ENCODE measurements around the gene RNF208. TPM values are rescaled to one million over a fixed set of nuclear protein-coding genes. Genes with fewer than 3 reads are reported as not detected.

The RNF208 gene
- total and polyA plus RNA-seq, 3 donors from 2014 or later, result 3.0 to 7.7 (median 4.1) TPM

- no peak for DNase-seq
- H3K27ac ChIP-seq, result no peak overlapping the region
- no peak for TF ChIP-seq CTCF (IDR thresholded peaks at IDR 0.05)
- TF ChIP-seq POLR2A (IDR thresholded peaks at IDR 0.05), result no peak
- no peaks in the 10 kb centered on the region for H3K36me3 ChIP-seq (ENCODE audit: low read depth, missing control alignments)
- peaks cover 36% of the 10 kb centered on the region for H3K4me1 ChIP-seq
- H3K27me3 ChIP-seq, result no peaks in the 10 kb centered on the region
- H3K9me3 ChIP-seq, result no peaks in the 10 kb centered on the region
- 67 to 72% methylated on average over 16 to 34 of the region's 35 CpGs for WGBS, 2 donors
- no peak overlapping the region for H3K4me3 ChIP-seq
- intact Hi-C loops (cut with DNase I; ENCODE audit: low total_unique reads), result no loop called here
Observed at GRCh38 chr9:137235424-137236237, 13.6 kb upstream of the RNF208 start.

GRCh38 chr9:137234758-137235423 lies 12.9 kb upstream of the RNF208 start:
- TF ChIP-seq POLR2A (IDR thresholded peaks at IDR 0.05) (no peak), CTCF (IDR thresholded peaks at IDR 0.05) (no peak)
- 80 to 85% methylated on average over 17 of the region's 18 CpGs for WGBS, 2 donors
- H3K4me3 ChIP-seq, result no peak overlapping the region
- no peak overlapping the region for H3K27ac ChIP-seq
- H3K27me3 ChIP-seq, result no peaks in the 10 kb centered on the region
- H3K36me3 ChIP-seq (ENCODE audit: low read depth, missing control alignments), result no peaks in the 10 kb centered on the region
- peaks cover 36% of the 10 kb centered on the region for H3K4me1 ChIP-seq
- DNase-seq, result no peak
- intact Hi-C loops (cut with DNase I; ENCODE audit: low total_unique reads), result no loop called here
- H3K9me3 ChIP-seq, result no peaks in the 10 kb centered on the region

- Histone ChIP-seq H3K36me3 (ENCODE audit: low read depth, missing control alignments) (no peaks in the 10 kb centered on the region), H3K4me3 (no peak overlapping the region), H3K27me3 (no peaks in the 10 kb centered on the region), H3K9me3 (no peaks in the 10 kb centered on the region), H3K27ac (no peak overlapping the region), H3K4me1 (peaks cover 31% of the 10 kb centered on the region)
- DNase-seq, result no peak
- TF ChIP-seq CTCF (IDR thresholded peaks at IDR 0.05) (no peak), POLR2A (IDR thresholded peaks at IDR 0.05) (no peak)
- intact Hi-C loops (cut with DNase I; ENCODE audit: low total_unique reads), result no loop called here
- 64% methylated on average over 14 to 34 of the region's 40 CpGs for WGBS, 2 donors
Observed at GRCh38 chr9:137234055-137234697, 12.1 kb upstream of the RNF208 start.

GRCh38 chr9:137233143-137233980 lies 11.3 kb upstream of the RNF208 start:
- intact Hi-C loops (cut with DNase I; ENCODE audit: low total_unique reads), result no loop called here
- Histone ChIP-seq H3K4me1 (peaks cover 29% of the 10 kb centered on the region), H3K27me3 (no peaks in the 10 kb centered on the region), H3K27ac (no peak overlapping the region), H3K36me3 (ENCODE audit: low read depth, missing control alignments) (no peaks in the 10 kb centered on the region), H3K9me3 (no peaks in the 10 kb centered on the region), H3K4me3 (no peak overlapping the region)
- DNase-seq, result no peak
- no peak for TF ChIP-seq CTCF (IDR thresholded peaks at IDR 0.05)
- TF ChIP-seq POLR2A (IDR thresholded peaks at IDR 0.05), result no peak
- 73% methylated on average over 34 of the region's 40 CpGs; no CpG with 5 or more reads in 1 of the 2 donors for WGBS, 2 donors

All from testis (tissue), 3 donors.